ENCODE results near the gene PHF21A. TPM values are rescaled to one million over a fixed set of nuclear protein-coding genes. Genes with fewer than 3 reads are reported as not detected.
A peak's percentile ranks its signal among the peaks of the same experiment; 100 is the strongest.

Gene PHF21A
- total RNA-seq, 1 donor from 2014 or later: 66.8 TPM

DNA sequence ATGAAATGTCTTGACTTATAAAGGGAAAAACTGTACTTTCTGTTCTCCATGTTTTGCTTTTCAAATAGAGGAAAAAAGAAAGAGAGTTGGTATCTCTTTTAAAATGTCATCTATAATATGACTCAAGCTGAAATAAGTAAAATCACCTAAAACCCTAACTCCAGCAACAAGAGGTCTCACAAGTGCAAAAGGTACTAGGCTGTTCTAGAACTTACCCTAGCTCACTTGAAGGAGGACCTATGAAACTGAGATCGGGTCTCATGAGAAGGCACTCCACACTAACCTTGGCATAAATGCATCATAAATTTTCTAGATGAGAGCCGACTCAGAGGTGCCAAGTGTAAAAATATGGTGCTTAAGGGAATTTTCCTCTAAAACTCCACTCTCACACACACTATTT is 63.8 kb downstream of the PHF21A start:
- H3K4me3 ChIP-seq: no peak overlapping the region
- H3K9me3 ChIP-seq: no peaks in the 10 kb centered on the region
- no peak for DNase-seq (ENCODE audit: extremely low spot score in 2 of 2)
- H3K27me3 ChIP-seq: no peaks in the 10 kb centered on the region
- peaks cover 12% of the 10 kb centered on the region for H3K4me1 ChIP-seq
- TF ChIP-seq, protein P1, sequence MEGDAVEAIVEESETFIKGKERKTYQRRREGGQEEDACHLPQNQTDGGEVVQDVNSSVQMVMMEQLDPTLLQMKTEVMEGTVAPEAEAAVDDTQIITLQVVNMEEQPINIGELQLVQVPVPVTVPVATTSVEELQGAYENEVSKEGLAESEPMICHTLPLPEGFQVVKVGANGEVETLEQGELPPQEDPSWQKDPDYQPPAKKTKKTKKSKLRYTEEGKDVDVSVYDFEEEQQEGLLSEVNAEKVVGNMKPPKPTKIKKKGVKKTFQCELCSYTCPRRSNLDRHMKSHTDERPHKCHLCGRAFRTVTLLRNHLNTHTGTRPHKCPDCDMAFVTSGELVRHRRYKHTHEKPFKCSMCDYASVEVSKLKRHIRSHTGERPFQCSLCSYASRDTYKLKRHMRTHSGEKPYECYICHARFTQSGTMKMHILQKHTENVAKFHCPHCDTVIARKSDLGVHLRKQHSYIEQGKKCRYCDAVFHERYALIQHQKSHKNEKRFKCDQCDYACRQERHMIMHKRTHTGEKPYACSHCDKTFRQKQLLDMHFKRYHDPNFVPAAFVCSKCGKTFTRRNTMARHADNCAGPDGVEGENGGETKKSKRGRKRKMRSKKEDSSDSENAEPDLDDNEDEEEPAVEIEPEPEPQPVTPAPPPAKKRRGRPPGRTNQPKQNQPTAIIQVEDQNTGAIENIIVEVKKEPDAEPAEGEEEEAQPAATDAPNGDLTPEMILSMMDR (IDR thresholded peaks at IDR 0.05): no peak
- TF ChIP-seq POLR2A (IDR thresholded peaks at IDR 0.05) (no peak), POLR2AphosphoS5 (IDR thresholded peaks at IDR 0.05; ENCODE audit: insufficient read depth in 1 of 2, low read depth in 1 of 2) (no peak)
- intact Hi-C loops (cut with DNase I): no loop called here
- H3K27ac ChIP-seq: no peak overlapping the region
- no peaks in the 10 kb centered on the region for H3K36me3 ChIP-seq

DNA sequence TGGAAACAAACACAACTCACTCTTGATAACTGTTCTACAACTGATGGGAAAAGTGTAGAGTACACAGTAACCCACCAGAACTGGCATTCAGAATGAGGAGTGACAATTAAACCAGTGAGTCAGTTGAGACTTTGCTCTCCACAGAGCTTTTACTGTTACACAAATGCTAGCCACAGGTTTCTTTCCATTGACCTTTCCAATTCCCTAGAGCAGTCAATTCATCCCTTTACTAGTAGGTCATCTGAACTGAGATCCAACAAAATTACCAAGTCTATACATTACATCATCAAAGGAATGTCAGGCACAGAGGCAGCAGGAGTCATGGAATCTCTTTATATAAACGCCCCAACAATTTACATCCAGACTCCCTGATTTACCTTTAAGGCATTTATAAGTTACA is 65.9 kb downstream of the PHF21A start:
- DNase-seq (ENCODE audit: extremely low spot score in 2 of 2): no peak
- Histone ChIP-seq H3K36me3 (no peaks in the 10 kb centered on the region), H3K4me3 (no peak overlapping the region), H3K27me3 (no peaks in the 10 kb centered on the region), H3K9me3 (no peaks in the 10 kb centered on the region), H3K4me1 (peaks cover 32% of the 10 kb centered on the region), H3K27ac (no peak overlapping the region)
- TF ChIP-seq POLR2AphosphoS5 (IDR thresholded peaks at IDR 0.05; ENCODE audit: insufficient read depth in 1 of 2, low read depth in 1 of 2) (no peak), POLR2A (IDR thresholded peaks at IDR 0.05) (no peak)
- TF ChIP-seq, protein P1 (IDR thresholded peaks at IDR 0.05): no peak
- intact Hi-C loops (cut with DNase I): no loop called here

DNA sequence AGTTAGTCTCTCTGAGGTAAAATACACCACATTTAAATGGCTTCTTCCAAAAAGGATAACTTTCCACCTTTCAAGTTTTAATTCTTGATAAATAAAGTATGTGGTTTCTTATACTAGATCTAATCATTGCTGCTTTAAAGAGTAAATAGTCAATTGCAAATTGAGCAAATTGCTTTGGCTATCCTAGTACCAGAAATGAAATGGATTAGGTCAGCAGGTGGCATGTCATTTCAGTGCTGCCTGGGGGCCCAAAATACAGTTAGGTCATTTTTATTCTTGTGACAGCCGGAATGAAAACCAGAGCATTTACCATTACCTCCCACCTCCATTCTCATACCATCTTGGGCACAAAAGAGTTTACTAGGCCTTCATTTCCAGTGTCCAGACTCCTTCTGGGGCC is 70.2 kb downstream of the PHF21A start:
- Histone ChIP-seq H3K9me3 (no peaks in the 10 kb centered on the region), H3K4me3 (no peak overlapping the region), H3K4me1 (peaks cover 46% of the 10 kb centered on the region), H3K27me3 (no peaks in the 10 kb centered on the region), H3K27ac (peak overlapping the region; percentile 41), H3K36me3 (no peaks in the 10 kb centered on the region)
- DNase-seq (ENCODE audit: extremely low spot score in 2 of 2): no peak
- intact Hi-C loops (cut with DNase I): no loop called here
- TF ChIP-seq POLR2A (IDR thresholded peaks at IDR 0.05) (no peak), POLR2AphosphoS5 (IDR thresholded peaks at IDR 0.05; ENCODE audit: insufficient read depth in 1 of 2, low read depth in 1 of 2) (no peak)
- TF ChIP-seq, protein P1 (IDR thresholded peaks at IDR 0.05): no peak

DNA sequence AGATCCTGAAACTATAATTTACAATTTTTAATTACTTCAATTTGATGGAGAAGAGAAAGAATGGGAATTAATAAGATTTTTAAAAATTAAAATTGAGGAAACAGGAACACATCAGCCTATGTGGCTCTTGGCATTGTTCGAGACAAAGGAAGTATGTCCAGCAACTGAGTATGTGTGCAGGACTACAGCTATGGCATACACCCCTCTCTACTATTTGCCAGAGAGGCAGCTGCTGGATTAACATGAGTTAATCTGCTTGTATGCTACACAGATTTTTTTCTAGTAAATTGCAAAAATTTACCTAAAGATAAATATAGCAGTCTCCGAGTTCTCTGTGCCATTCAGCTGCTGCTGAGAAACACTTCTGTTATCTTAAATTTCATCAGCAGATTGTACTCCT is 70.6 kb downstream of the PHF21A start:
- TF ChIP-seq, protein P1 (IDR thresholded peaks at IDR 0.05): no peak
- TF ChIP-seq POLR2A (IDR thresholded peaks at IDR 0.05): no peak
- TF ChIP-seq POLR2AphosphoS5 (IDR thresholded peaks at IDR 0.05; ENCODE audit: insufficient read depth in 1 of 2, low read depth in 1 of 2): no peak
- Histone ChIP-seq H3K4me3 (no peak overlapping the region), H3K9me3 (no peaks in the 10 kb centered on the region), H3K36me3 (no peaks in the 10 kb centered on the region), H3K4me1 (peaks cover 46% of the 10 kb centered on the region), H3K27me3 (no peaks in the 10 kb centered on the region), H3K27ac (peak overlapping the region; percentile 41)
- DNase-seq (ENCODE audit: extremely low spot score in 2 of 2): no peak
- intact Hi-C loops (cut with DNase I): no loop called here

DNA sequence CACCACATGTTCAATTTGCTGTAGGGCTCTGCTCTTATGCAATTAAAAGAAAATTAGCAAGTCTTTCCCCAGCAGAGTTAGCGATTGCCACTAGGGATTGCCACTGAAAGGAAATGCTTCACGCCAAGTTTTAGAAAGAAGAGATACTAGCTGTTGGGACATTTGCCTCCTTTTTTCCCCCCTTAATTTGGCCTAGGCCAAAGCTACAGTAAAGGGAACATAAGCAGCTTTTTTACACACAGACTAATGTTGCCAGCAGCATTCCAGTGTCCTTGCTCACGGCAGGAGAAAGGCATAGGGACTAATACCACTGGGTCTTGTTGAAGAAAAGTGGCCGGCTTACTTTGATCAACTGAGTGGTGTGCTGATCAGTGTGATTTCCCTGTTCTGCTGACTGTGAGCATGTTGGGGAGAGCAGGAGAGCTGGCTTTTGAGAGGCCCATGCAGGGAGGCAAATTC is 71.2 kb downstream of the PHF21A start:
- TF ChIP-seq POLR2AphosphoS5 (IDR thresholded peaks at IDR 0.05; ENCODE audit: insufficient read depth in 1 of 2, low read depth in 1 of 2) (peak in 1 of 2 donors; percentile 63), POLR2A (IDR thresholded peaks at IDR 0.05) (no peak)
- peak overlapping the region; percentile 8 for H3K27ac ChIP-seq

More for the DNA sequence above, 71.2 kb downstream of the PHF21A start:
- no peaks in the 10 kb centered on the region for H3K27me3 ChIP-seq
- intact Hi-C loops (cut with DNase I): no loop called here
- no peak for DNase-seq (ENCODE audit: extremely low spot score in 2 of 2)
- no peak overlapping the region for H3K4me3 ChIP-seq
- H3K4me1 ChIP-seq: peaks cover 46% of the 10 kb centered on the region
- H3K9me3 ChIP-seq: no peaks in the 10 kb centered on the region
- H3K36me3 ChIP-seq: no peaks in the 10 kb centered on the region
